H1 (cell line): Measurements from ENCODE around the gene NME9. TPM values are rescaled to one million over a fixed set of nuclear protein-coding genes. Genes with fewer than 3 reads are reported as not detected.
A peak's percentile ranks its signal among the peaks of the same experiment; 100 is the strongest.

Source experiments
- CTCF ChIA-PET: fragments of 300-600 bp; sonication (Branson Sonifier 250); formaldehyde crosslinking; loops from one replicate; lab custom pipeline; 2021; ENCODE audit not compliant: partially characterized antibody; lab: Charles Lee
- POLR2A ChIA-PET: fragments of 300-600 bp; sonication (Branson Sonifier 250); formaldehyde crosslinking; loops from one replicate; lab custom pipeline; 2021; ENCODE audit warnings: inconsistent platforms; ENCODE audit not compliant: partially characterized antibody; lab: Charles Lee
- DNase-seq, 2 experiments: peaks; one replicate each; pipeline versions ENCODE4 v3.0.0 to v3.0.0-alpha.2; 2010 to 2022; ENCODE audit warnings: low spot score in 2 of 2, low read depth in 1 of 2, mixed read lengths in 1 of 2
- FAIRE-seq: peaks from 2 replicates; lab custom pipeline; 2011; peaks lifted over from hg19 to GRCh38; lab: Jason Lieb, UNC
- H2AFZ ChIP-seq: 2 replicates; pipeline ENCODE4 v1.8.1; 2012; ENCODE audit warnings: low read length, inconsistent platforms
- H2AK5ac ChIP-seq: 2 replicates; pipeline ENCODE4 v1.6.1; 2013; ENCODE audit warnings: low read depth, low read length
- H2BK120ac ChIP-seq: replicated peaks from 2 replicates; pipeline ENCODE3; 2013; ENCODE audit warnings: low read depth, low read length, inconsistent platforms
- H2BK12ac ChIP-seq: 2 replicates; pipeline ENCODE4 v1.6.1; 2013; ENCODE audit warnings: low read depth, low read length
- H2BK15ac ChIP-seq: 2 replicates; pipeline ENCODE4 v1.6.1; 2013; ENCODE audit warnings: low read length
- H2BK20ac ChIP-seq: 2 replicates; pipeline ENCODE4 v1.6.1; 2013; ENCODE audit warnings: low read length
- H2BK5ac ChIP-seq: 2 replicates; pipeline ENCODE4 v1.6.1; 2013; ENCODE audit warnings: low read depth, low read length
- H3K14ac ChIP-seq: 2 replicates; pipeline ENCODE4 v1.6.1; 2013; ENCODE audit warnings: inconsistent platforms; ENCODE audit not compliant: insufficient read length
- H3K18ac ChIP-seq: 2 replicates; pipeline ENCODE4 v1.6.1; 2013; ENCODE audit warnings: low read length; ENCODE audit errors: extremely low read depth
- H3K23ac ChIP-seq: 2 replicates; pipeline ENCODE4 v1.6.1; 2013; ENCODE audit warnings: inconsistent platforms; ENCODE audit not compliant: insufficient read length
- H3K23me2 ChIP-seq: 2 replicates; pipeline ENCODE4 v1.6.1; 2013; ENCODE audit warnings: low read depth, low read length
- H3K27ac ChIP-seq: 2 replicates; pipeline ENCODE4 v1.6.1; 2011; ENCODE audit warnings: low read depth, low read length, inconsistent platforms
- H3K27me3 ChIP-seq, 4 experiments: replicated peaks in 1 of 4; 1 replicate in 1 of 4; 2 replicates in 3 of 4; pipeline versions ENCODE4 v1.6.1 to v1.8.1; 2011 to 2013; ENCODE audit warnings: low read length in 3 of 4, mild to moderate bottlenecking in 3 of 4, inconsistent platforms in 2 of 4, mixed read lengths in 2 of 4, moderate library complexity in 1 of 4; ENCODE audit not compliant: control insufficient read depth in 3 of 4, insufficient read depth in 3 of 4; ENCODE audit errors: extremely low read depth in 1 of 4
- H3K36me3 ChIP-seq, 4 experiments: 2 replicates each; pipeline versions ENCODE4 v1.6.1 to v1.8.1; 2011 to 2013; ENCODE audit warnings: mild to moderate bottlenecking in 4 of 4, low read length in 3 of 4, moderate library complexity in 2 of 4, control low read depth in 1 of 4, inconsistent platforms in 1 of 4; ENCODE audit not compliant: insufficient read depth in 4 of 4, control insufficient read depth in 2 of 4
- H3K4ac ChIP-seq: replicated peaks from 2 replicates; pipeline ENCODE3; 2013; ENCODE audit warnings: low read length, low read depth, mixed read lengths, inconsistent platforms; ENCODE audit not compliant: insufficient read length
- H3K4me1 ChIP-seq, 4 experiments: replicated peaks in 1 of 4; 1 replicate in 1 of 4; 2 replicates in 3 of 4; pipeline versions ENCODE4 v1.6.1 to v1.8.1; 2011 to 2013; ENCODE audit warnings: low read length in 3 of 4, inconsistent platforms in 2 of 4, mixed read lengths in 1 of 4; ENCODE audit not compliant: insufficient read depth in 4 of 4, control insufficient read depth in 3 of 4
- H3K4me2 ChIP-seq, 2 experiments: 2 replicates each; pipeline versions ENCODE4 v1.6.1 to v1.8.1; 2011 to 2013; ENCODE audit warnings: low read depth in 2 of 2, low read length in 2 of 2, control low read depth in 1 of 2, inconsistent platforms in 1 of 2, mild to moderate bottlenecking in 1 of 2; ENCODE audit not compliant: insufficient read depth in 1 of 2
- H3K4me3 ChIP-seq, 4 experiments: fragments of 200-600, 300-600 bp in 1 of 4; sonication (generic), shearing (Covaris generic), sonication (Bioruptor Twin) in 1 of 4; 2 replicates each; pipeline versions ENCODE4 v1.5.1 to v1.8.1; 2011 to 2016; ENCODE audit warnings: low read length in 4 of 4, low read depth in 3 of 4, control low read depth in 2 of 4, inconsistent platforms in 2 of 4, mild to moderate bottlenecking in 2 of 4, mixed read lengths in 1 of 4, moderate library complexity in 1 of 4; ENCODE audit not compliant: insufficient read depth in 2 of 4; ENCODE audit errors: extremely low read depth in 1 of 4
- H3K56ac ChIP-seq: replicated peaks from 2 replicates; pipeline ENCODE3; 2013; ENCODE audit warnings: low read depth, mild to moderate bottlenecking, mixed read lengths, low read length, inconsistent platforms; ENCODE audit not compliant: insufficient read length
- H3K79me1 ChIP-seq: 2 replicates; pipeline ENCODE4 v1.6.1; 2013; ENCODE audit warnings: low read depth, low read length, control low read depth
- H3K79me2 ChIP-seq, 2 experiments: 2 replicates each; pipeline versions ENCODE4 v1.6.1 to v1.8.1; 2012 to 2013; ENCODE audit warnings: low read length in 2 of 2, mild to moderate bottlenecking in 2 of 2, inconsistent platforms in 1 of 2; ENCODE audit not compliant: insufficient read depth in 2 of 2, control insufficient read depth in 1 of 2
- H3K9ac ChIP-seq, 4 experiments: replicated peaks in 1 of 4; 1 replicate in 1 of 4; 2 replicates in 3 of 4; pipeline versions ENCODE4 v1.6.1 to v1.8.1; 2011 to 2013; ENCODE audit warnings: low read depth in 3 of 4, low read length in 3 of 4, control low read depth in 2 of 4, mild to moderate bottlenecking in 2 of 4, moderate library complexity in 2 of 4, inconsistent platforms in 1 of 4; ENCODE audit errors: extremely low read depth in 1 of 4
- H3K9me3 ChIP-seq, 2 experiments: 2 replicates each; pipeline versions ENCODE4 v1.6.1 to v1.8.1; 2012 to 2013; ENCODE audit warnings: mild to moderate bottlenecking in 2 of 2, moderate library complexity in 2 of 2, control low read depth in 1 of 2, inconsistent platforms in 1 of 2, low read depth in 1 of 2, low read length in 1 of 2, mixed read lengths in 1 of 2; ENCODE audit not compliant: insufficient read depth in 2 of 2
- H4K20me1 ChIP-seq, 2 experiments: replicated peaks in 1 of 2; 2 replicates each; pipeline versions ENCODE3 to v1.8.1; 2011 to 2013; ENCODE audit warnings: inconsistent platforms in 2 of 2, low read length in 2 of 2, mild to moderate bottlenecking in 1 of 2; ENCODE audit not compliant: insufficient read depth in 2 of 2, control insufficient read depth in 1 of 2
- H4K5ac ChIP-seq: 2 replicates; pipeline ENCODE4 v1.6.1; 2013; ENCODE audit warnings: low read length, low read depth, mixed read lengths, inconsistent platforms; ENCODE audit not compliant: insufficient read length
- H4K8ac ChIP-seq: 2 replicates; pipeline ENCODE4 v1.8.0; 2013; ENCODE audit warnings: mild to moderate bottlenecking, moderate library complexity, low read length, inconsistent platforms; ENCODE audit not compliant: insufficient read depth; ENCODE audit errors: extremely low read depth
- H4K91ac ChIP-seq: replicated peaks from 2 replicates; pipeline ENCODE3; 2013; ENCODE audit warnings: low read length, mixed read lengths, inconsistent platforms; ENCODE audit not compliant: insufficient read length
- BRCA1 ChIP-seq: IDR thresholded peaks from 2 replicates; pipeline ENCODE4 v1.6.1; 2012; ENCODE audit warnings: low read depth, low read length, improper control_type of control experiment
- CTCF ChIP-seq, 3 experiments: IDR thresholded peaks; 1 replicate in 2 of 3; 2 replicates in 1 of 3; pipeline versions ENCODE4 v1.5.1 to v1.6.1; 2011; ENCODE audit warnings: low read length in 3 of 3, mild to moderate bottlenecking in 3 of 3, inconsistent platforms in 2 of 3, low read depth in 1 of 3, moderate library complexity in 1 of 3; ENCODE audit not compliant: insufficient read depth in 1 of 3; ENCODE audit errors: control extremely low read depth in 1 of 3
- EP300 ChIP-seq, 2 experiments: IDR thresholded peaks; 1 replicate in 1 of 2; 2 replicates in 1 of 2; pipeline ENCODE4 v1.6.1; 2011 to 2012; ENCODE audit warnings: low read depth in 2 of 2, low read length in 2 of 2, mild to moderate bottlenecking in 2 of 2, borderline replicate concordance in 1 of 2, inconsistent platforms in 1 of 2, moderate library complexity in 1 of 2
- KDM1A ChIP-seq: fragments of 200-600, 300-600 bp; sonication (generic); IDR thresholded peaks from 2 replicates; pipeline ENCODE4 v1.7.1; 2016; ENCODE audit warnings: mild to moderate bottlenecking, low read length, borderline replicate concordance
- POLR2AphosphoS5 ChIP-seq: IDR thresholded peaks from 2 replicates; pipeline ENCODE4 v1.6.1; 2011; ENCODE audit warnings: low read depth, low read length
- RNF2 ChIP-seq: fragments of 200-900, 300-1000 bp; sonication (generic); IDR thresholded peaks from 2 replicates; pipeline ENCODE4 v1.7.1; 2016; ENCODE audit warnings: borderline replicate concordance, low read depth, mild to moderate bottlenecking, antibody characterized with exemption, low read length; ENCODE audit not compliant: poor library complexity, severe bottlenecking; ENCODE audit errors: missing control alignments
- TAF7 ChIP-seq: optimal IDR thresholded peaks from 2 replicates; pipeline ENCODE3; 2011; ENCODE audit warnings: low read depth, mild to moderate bottlenecking, inconsistent platforms, low read length, moderate library complexity, borderline replicate concordance
- USF2 ChIP-seq: IDR thresholded peaks from 2 replicates; pipeline ENCODE4 v1.6.1; 2011; ENCODE audit warnings: low read length, improper control_type of control experiment
- YY1 ChIP-seq: IDR thresholded peaks from 2 replicates; pipeline ENCODE4 v1.6.1; 2011; ENCODE audit warnings: low read depth, mild to moderate bottlenecking, low read length
- WGBS, 2 experiments: shearing (Covaris generic) in 1 of 2; methylation state at CpG; one replicate each; pipeline versions ENCODE4 v1.1.6 to v1.1.7; 2013 to 2015; ENCODE audit warnings: low lambda C conversion rate in 2 of 2, mixed read lengths in 2 of 2, inconsistent platforms in 1 of 2, low coverage in 1 of 2, missing lambda C conversion rate in 1 of 2; ENCODE audit not compliant: insufficient replicate concordance in 2 of 2, insufficient coverage in 1 of 2, insufficient read length in 1 of 2; ENCODE audit errors: extremely low coverage in 1 of 2, missing lambda C conversion rate in 1 of 2; 5-methylcytosine and 5-hydroxymethylcytosine counted together
- polyA plus RNA-seq, 7 experiments: library from polyadenylated mRNA; depleted of rRNA in 3 of 7; stranded (reverse) in 5 of 7; unstranded in 2 of 7; fragments of >200 nt in 5 of 7; fragments of 200-250 nt in 2 of 7; gene quantifications; 1 replicate in 5 of 7; 2 replicates in 1 of 7; 4 replicates in 1 of 7; pipeline versions ENCODE4 v1.2.1 to v1.2.3, GENCODE V29; 2011 to 2013; ENCODE audit warnings: missing spikeins in 2 of 7, mixed read lengths in 2 of 7
- total RNA-seq: library from RNA; stranded (reverse); fragmentation: NEBNext Ultra II Directional; extraction: Animal tissue kit (Norgen Biotek cat#: 25700); gene quantifications from 2 replicates; pipeline ENCODE4 v1.2.1, GENCODE V29; 2021

NME9 gene
- total and polyA plus RNA-seq, 2 of the 8 experiments (the other 6 are each of a cell fraction or from before 2014, with no cell fraction given): 0.11 TPM; not detected in 1

- peaks cover 0 to 6% (median 2%) of the 10 kb centered on the region in 4 experiments; a peak in 5 of 8 replicates for H3K36me3 ChIP-seq
- no peak overlapping the region for H2BK5ac ChIP-seq
- WGBS, 2 experiments: 77% methylated on average over 2 of the region's 2 CpGs; no CpG with 5 or more reads in 1 of the 2 experiments
- no peak overlapping the region for H2BK12ac ChIP-seq
- no peak overlapping the region for H2AK5ac ChIP-seq
- no peak overlapping the region for H3K56ac ChIP-seq
- H3K23me2 ChIP-seq: no peaks in the 10 kb centered on the region
- ChIA-PET CTCF (interaction anchor here (0.6 to 1.8 kb wide), 10 partner anchors 8 to 148 kb away, joined by 3 to 7 read pairs (median 4); no protein-coding TSS in a partner anchor), POLR2A (interaction anchor here (0.6 to 1.4 kb wide), 3 partner anchors 9 to 89 kb away, joined by 3 to 4 read pairs (median 4); no protein-coding TSS in a partner anchor)
- H2BK20ac ChIP-seq: no peak overlapping the region
- H2BK15ac ChIP-seq: no peak overlapping the region
- no peak overlapping the region for H3K4me2 ChIP-seq
- no peak overlapping the region for H4K91ac ChIP-seq
- no peaks in the 10 kb centered on the region for H3K79me1 ChIP-seq
- H3K27me3 ChIP-seq: no peaks in the 10 kb centered on the region
- H3K18ac ChIP-seq: no peak overlapping the region
- FAIRE-seq (no peak), DNase-seq (no peak)
- no peak overlapping the region for H3K23ac ChIP-seq
- no peak overlapping the region for H3K9ac ChIP-seq
- H3K14ac ChIP-seq: no peak overlapping the region
- H4K20me1 ChIP-seq: no peaks in the 10 kb centered on the region
- no peak overlapping the region for H3K27ac ChIP-seq
- no peaks in the 10 kb centered on the region for H3K9me3 ChIP-seq
- H3K79me2 ChIP-seq: no peaks in the 10 kb centered on the region
- no peak overlapping the region for H4K5ac ChIP-seq
- H2AFZ ChIP-seq: no peak overlapping the region
- H2BK120ac ChIP-seq: no peak overlapping the region
- no peak overlapping the region for H4K8ac ChIP-seq
- H3K4me1 ChIP-seq: no peaks in the 10 kb centered on the region
- no peak overlapping the region for H3K4me3 ChIP-seq
- H3K4ac ChIP-seq: no peak overlapping the region
- no peak for TF ChIP-seq TAF7
- TF ChIP-seq BRCA1: no peak
- TF ChIP-seq EP300 (IDR thresholded peaks at IDR 0.05; ENCODE audit: borderline replicate concordance in 1 of 2, low read depth in 2 of 2, low read length in 2 of 2): no peak
- no peak for TF ChIP-seq KDM1A
- no peak for TF ChIP-seq USF2
- TF ChIP-seq YY1: no peak
- TF ChIP-seq CTCF (IDR thresholded peaks at IDR 0.05; ENCODE audit: control extremely low read depth in 1 of 3, insufficient read depth in 1 of 3, low read depth in 1 of 3, low read length in 3 of 3): peak in 1 of 3 experiments; percentile 20; a peak in 1 of 4 replicates
- TF ChIP-seq POLR2AphosphoS5: no peak
- no peak for TF ChIP-seq RNF2
Observed at GRCh38 chr3:138263104-138263503, 66.5 kb downstream of the NME9 start.
